Measurements from ENCODE around the gene BANF1. TPM values are rescaled to one million over a fixed set of nuclear protein-coding genes. Genes with fewer than 3 reads are reported as not detected.

The BANF1 gene
- total and polyA plus RNA-seq, 2 donors (not counting 1 experiment from before 2014, with no cell fraction given), result 74.3 to 99.3 TPM

GRCh38 chr11:66035653-66036333 is 33.5 kb downstream of the BANF1 start:
- H2AFZ ChIP-seq (ENCODE audit: insufficient read depth, low read depth, low read length, poor library complexity, severe bottlenecking), result no peak overlapping the region
- 97% methylated on average over 5 of the region's 9 CpGs for WGBS (ENCODE audit: insufficient coverage)
- intact Hi-C loops (cut with micrococcal nuclease), result no loop called here
- no peaks in the 10 kb centered on the region for H3K79me2 ChIP-seq (ENCODE audit: control insufficient read depth, insufficient read depth, low read length)
- no peak overlapping the region for H3K4me3 ChIP-seq (ENCODE audit: control extremely low read depth in 1 of 5, extremely low read depth in 1 of 5, insufficient read depth in 1 of 5, low read depth in 2 of 5, low read length in 4 of 5)
- H3K4me1 ChIP-seq (ENCODE audit: control insufficient read depth in 2 of 2, insufficient read depth in 2 of 2, low read length in 2 of 2), result no peaks in the 10 kb centered on the region
- TF ChIP-seq EZH2 (IDR thresholded peaks at IDR 0.05; ENCODE audit: borderline replicate concordance, insufficient read depth, low read depth, low read length, poor library complexity, severe bottlenecking), result no peak
- TF ChIP-seq, protein P1, sequence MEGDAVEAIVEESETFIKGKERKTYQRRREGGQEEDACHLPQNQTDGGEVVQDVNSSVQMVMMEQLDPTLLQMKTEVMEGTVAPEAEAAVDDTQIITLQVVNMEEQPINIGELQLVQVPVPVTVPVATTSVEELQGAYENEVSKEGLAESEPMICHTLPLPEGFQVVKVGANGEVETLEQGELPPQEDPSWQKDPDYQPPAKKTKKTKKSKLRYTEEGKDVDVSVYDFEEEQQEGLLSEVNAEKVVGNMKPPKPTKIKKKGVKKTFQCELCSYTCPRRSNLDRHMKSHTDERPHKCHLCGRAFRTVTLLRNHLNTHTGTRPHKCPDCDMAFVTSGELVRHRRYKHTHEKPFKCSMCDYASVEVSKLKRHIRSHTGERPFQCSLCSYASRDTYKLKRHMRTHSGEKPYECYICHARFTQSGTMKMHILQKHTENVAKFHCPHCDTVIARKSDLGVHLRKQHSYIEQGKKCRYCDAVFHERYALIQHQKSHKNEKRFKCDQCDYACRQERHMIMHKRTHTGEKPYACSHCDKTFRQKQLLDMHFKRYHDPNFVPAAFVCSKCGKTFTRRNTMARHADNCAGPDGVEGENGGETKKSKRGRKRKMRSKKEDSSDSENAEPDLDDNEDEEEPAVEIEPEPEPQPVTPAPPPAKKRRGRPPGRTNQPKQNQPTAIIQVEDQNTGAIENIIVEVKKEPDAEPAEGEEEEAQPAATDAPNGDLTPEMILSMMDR (IDR thresholded peaks at IDR 0.05), result no peak
- no peak overlapping the region for H3K4me2 ChIP-seq (replicated peaks; ENCODE audit: low read depth, low read length, poor library complexity, severe bottlenecking)
- ChIA-PET CTCF (interaction anchor here (2.2 kb wide), 1 partner anchor 9 kb away, joined by 12 read pairs; no protein-coding TSS in a partner anchor), POLR2A (interaction anchor here (0.6 to 0.7 kb wide), 2 partner anchors 27 to 155 kb away, joined by 3 read pairs; no protein-coding TSS in a partner anchor)
- H3K36me3 ChIP-seq (replicated peaks in 1 of 2; ENCODE audit: control extremely low read depth in 1 of 2, control insufficient read depth in 1 of 2, extremely low read depth in 1 of 2, insufficient read depth in 2 of 2, low read length in 1 of 2), result no peaks in the 10 kb centered on the region
- no peak overlapping the region for H3K27ac ChIP-seq (ENCODE audit: low read length in 2 of 2)
- no peak for DNase-seq
- no peak for ATAC-seq (ENCODE audit: low read depth)
- no peak overlapping the region for H3K4me3 Mint-ChIP-seq
- no peaks in the 10 kb centered on the region for H4K20me1 ChIP-seq (ENCODE audit: control insufficient read depth, insufficient read depth, low read length, poor library complexity, severe bottlenecking)
- no peaks in the 10 kb centered on the region for H3K9me3 Mint-ChIP-seq (ENCODE audit: insufficient read depth)
- H3K9me3 ChIP-seq (ENCODE audit: control extremely low read depth in 1 of 3, control insufficient read depth in 2 of 3, insufficient read depth in 1 of 3, low read length in 2 of 3), result peaks cover 0 to 10% (median 0%) of the 10 kb centered on the region in 3 donors
- H3K27ac Mint-ChIP-seq, result no peak overlapping the region
- H3K4me1 Mint-ChIP-seq, result no peaks in the 10 kb centered on the region
- H3K27me3 Mint-ChIP-seq, result peaks cover 16% of the 10 kb centered on the region
- H3K27me3 ChIP-seq (replicated peaks in 1 of 4; ENCODE audit: control extremely low read depth in 1 of 4, control insufficient read depth in 3 of 4, insufficient read depth in 4 of 4, low read length in 3 of 4), result peaks cover 0 to 8% (median 2%) of the 10 kb centered on the region in 4 experiments
- H3K9ac ChIP-seq (ENCODE audit: low read length), result no peak overlapping the region

DNA sequence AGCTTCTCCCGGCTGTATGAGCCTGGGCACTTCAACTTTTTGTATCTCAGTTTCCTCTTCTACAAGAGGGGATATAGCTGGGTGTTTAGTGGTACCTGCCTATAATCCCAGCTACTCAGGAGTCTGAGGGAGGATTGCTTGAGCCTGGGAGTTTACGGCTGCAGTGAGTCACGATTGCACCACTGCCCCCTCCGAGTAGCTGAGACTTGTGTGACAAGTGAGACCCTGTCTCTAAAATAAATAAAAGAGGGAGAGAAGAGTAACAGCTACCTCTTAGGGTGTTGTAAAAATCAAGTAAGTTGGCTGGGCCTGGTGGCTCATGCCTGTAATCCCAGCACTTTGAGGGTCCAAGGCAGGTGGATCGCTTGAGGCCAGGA is 34.0 kb downstream of the BANF1 start:
- Mint-ChIP-seq H3K27me3 (peaks cover 15% of the 10 kb centered on the region), H3K9me3 (ENCODE audit: insufficient read depth) (no peaks in the 10 kb centered on the region), H3K27ac (no peak overlapping the region), H3K4me1 (no peaks in the 10 kb centered on the region), H3K4me3 (no peak overlapping the region)
- Histone ChIP-seq H3K4me1 (ENCODE audit: control insufficient read depth in 2 of 2, insufficient read depth in 2 of 2, low read length in 2 of 2) (no peaks in the 10 kb centered on the region), H3K4me2 (replicated peaks; ENCODE audit: low read depth, low read length, poor library complexity, severe bottlenecking) (no peak overlapping the region), H4K20me1 (ENCODE audit: control insufficient read depth, insufficient read depth, low read length, poor library complexity, severe bottlenecking) (no peaks in the 10 kb centered on the region), H3K36me3 (replicated peaks in 1 of 2; ENCODE audit: control extremely low read depth in 1 of 2, control insufficient read depth in 1 of 2, extremely low read depth in 1 of 2, insufficient read depth in 2 of 2, low read length in 1 of 2) (no peaks in the 10 kb centered on the region), H3K79me2 (ENCODE audit: control insufficient read depth, insufficient read depth, low read length) (no peaks in the 10 kb centered on the region), H3K9me3 (ENCODE audit: control extremely low read depth in 1 of 3, control insufficient read depth in 2 of 3, insufficient read depth in 1 of 3, low read length in 2 of 3) (peaks cover 0 to 10% (median 0%) of the 10 kb centered on the region in 3 donors), H3K4me3 (ENCODE audit: control extremely low read depth in 1 of 5, extremely low read depth in 1 of 5, insufficient read depth in 1 of 5, low read depth in 2 of 5, low read length in 4 of 5) (no peak overlapping the region), H2AFZ (ENCODE audit: insufficient read depth, low read depth, low read length, poor library complexity, severe bottlenecking) (no peak overlapping the region), H3K27me3 (replicated peaks in 1 of 4; ENCODE audit: control extremely low read depth in 1 of 4, control insufficient read depth in 3 of 4, insufficient read depth in 4 of 4, low read length in 3 of 4) (peaks cover 0 to 8% (median 2%) of the 10 kb centered on the region in 4 experiments), H3K9ac (ENCODE audit: low read length) (no peak overlapping the region), H3K27ac (ENCODE audit: low read length in 2 of 2) (no peak overlapping the region)
- 100% methylated on average over 4 of the region's 5 CpGs for WGBS (ENCODE audit: insufficient coverage)
- TF ChIP-seq, protein P1 (IDR thresholded peaks at IDR 0.05), result no peak
- no peak for TF ChIP-seq EZH2 (IDR thresholded peaks at IDR 0.05; ENCODE audit: borderline replicate concordance, insufficient read depth, low read depth, low read length, poor library complexity, severe bottlenecking)
- ATAC-seq (ENCODE audit: low read depth), result no peak
- ChIA-PET CTCF (interaction anchor here (2.2 kb wide), 1 partner anchor 8 kb away, joined by 12 read pairs; no protein-coding TSS in a partner anchor), POLR2A (no interaction called here)
- DNase-seq, result no peak
- intact Hi-C loops (cut with micrococcal nuclease), result no loop called here
